ENCODE results near the gene FGB.
A peak's percentile ranks its signal among the peaks of the same experiment; 100 is the strongest.

FGB gene

DNA sequence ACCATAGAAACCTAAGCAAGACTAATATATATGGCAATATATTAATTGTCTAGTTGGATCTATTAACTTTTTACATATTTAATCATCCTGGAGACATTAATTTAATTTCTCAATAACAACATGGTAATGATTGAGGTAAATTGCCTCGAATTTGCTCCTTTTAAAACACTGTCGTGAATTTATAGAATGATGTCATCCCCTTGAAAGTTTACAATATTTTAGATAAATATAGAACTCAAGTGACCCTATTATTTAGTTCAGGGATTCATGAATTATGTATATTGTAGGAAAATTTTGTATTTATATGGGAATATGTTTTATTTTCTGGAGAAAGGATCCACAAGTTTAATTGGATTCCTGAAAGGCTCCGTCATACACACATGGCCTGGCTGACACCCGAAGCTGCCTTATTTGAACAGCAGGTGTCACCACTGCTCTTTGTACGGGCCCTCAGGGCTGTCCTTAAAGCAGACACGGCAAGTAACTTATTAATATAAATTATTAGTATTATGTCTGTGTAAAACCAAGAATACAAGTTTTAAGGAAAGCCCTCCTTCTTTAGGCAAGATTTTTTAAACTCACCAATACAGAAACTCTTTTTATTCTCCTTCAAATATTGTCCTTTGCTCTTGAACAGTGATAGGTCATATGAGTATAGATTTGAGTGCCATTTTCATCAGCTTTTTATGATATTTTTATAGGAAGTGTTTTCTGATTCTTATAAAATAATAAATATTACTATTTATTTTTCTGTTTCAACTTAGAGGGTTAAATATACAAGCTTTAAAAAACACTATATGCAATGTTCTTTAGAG lies 10.7 kb upstream of the FGB start:
- no peak overlapping the region for H3K4me3 ChIP-seq (ENCODE audit: low read length)
- TF ChIP-seq, protein P1, sequence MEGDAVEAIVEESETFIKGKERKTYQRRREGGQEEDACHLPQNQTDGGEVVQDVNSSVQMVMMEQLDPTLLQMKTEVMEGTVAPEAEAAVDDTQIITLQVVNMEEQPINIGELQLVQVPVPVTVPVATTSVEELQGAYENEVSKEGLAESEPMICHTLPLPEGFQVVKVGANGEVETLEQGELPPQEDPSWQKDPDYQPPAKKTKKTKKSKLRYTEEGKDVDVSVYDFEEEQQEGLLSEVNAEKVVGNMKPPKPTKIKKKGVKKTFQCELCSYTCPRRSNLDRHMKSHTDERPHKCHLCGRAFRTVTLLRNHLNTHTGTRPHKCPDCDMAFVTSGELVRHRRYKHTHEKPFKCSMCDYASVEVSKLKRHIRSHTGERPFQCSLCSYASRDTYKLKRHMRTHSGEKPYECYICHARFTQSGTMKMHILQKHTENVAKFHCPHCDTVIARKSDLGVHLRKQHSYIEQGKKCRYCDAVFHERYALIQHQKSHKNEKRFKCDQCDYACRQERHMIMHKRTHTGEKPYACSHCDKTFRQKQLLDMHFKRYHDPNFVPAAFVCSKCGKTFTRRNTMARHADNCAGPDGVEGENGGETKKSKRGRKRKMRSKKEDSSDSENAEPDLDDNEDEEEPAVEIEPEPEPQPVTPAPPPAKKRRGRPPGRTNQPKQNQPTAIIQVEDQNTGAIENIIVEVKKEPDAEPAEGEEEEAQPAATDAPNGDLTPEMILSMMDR (IDR thresholded peaks at IDR 0.05; ENCODE audit: insufficient read depth, low read depth, low read length, missing control alignments), result peak; percentile 86
- peak; percentile 88 for DNase-seq (ENCODE audit: low read depth)

DNA sequence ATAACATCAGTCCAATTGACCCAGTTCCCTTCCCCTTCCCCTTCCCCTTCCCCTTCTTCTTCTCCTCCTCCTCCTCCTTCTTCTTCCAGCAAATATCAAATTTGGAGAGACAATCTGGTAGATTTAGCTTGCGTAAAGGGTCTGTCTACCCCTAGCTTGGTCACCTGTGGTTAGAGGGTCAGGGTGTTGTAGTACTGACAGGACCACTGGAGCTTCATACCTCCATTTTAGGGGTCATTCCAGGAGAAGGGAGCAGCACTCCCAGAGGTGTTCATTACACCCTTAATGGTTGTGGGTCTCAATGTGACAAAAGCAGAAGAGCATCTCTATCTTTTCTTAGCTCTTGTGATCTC lies 3.7 kb upstream of the FGB start:
- H3K4me3 ChIP-seq (ENCODE audit: low read length), result no peak overlapping the region
- DNase-seq (ENCODE audit: low read depth), result no peak
- TF ChIP-seq, protein P1 (IDR thresholded peaks at IDR 0.05; ENCODE audit: insufficient read depth, low read depth, low read length, missing control alignments), result no peak

DNA sequence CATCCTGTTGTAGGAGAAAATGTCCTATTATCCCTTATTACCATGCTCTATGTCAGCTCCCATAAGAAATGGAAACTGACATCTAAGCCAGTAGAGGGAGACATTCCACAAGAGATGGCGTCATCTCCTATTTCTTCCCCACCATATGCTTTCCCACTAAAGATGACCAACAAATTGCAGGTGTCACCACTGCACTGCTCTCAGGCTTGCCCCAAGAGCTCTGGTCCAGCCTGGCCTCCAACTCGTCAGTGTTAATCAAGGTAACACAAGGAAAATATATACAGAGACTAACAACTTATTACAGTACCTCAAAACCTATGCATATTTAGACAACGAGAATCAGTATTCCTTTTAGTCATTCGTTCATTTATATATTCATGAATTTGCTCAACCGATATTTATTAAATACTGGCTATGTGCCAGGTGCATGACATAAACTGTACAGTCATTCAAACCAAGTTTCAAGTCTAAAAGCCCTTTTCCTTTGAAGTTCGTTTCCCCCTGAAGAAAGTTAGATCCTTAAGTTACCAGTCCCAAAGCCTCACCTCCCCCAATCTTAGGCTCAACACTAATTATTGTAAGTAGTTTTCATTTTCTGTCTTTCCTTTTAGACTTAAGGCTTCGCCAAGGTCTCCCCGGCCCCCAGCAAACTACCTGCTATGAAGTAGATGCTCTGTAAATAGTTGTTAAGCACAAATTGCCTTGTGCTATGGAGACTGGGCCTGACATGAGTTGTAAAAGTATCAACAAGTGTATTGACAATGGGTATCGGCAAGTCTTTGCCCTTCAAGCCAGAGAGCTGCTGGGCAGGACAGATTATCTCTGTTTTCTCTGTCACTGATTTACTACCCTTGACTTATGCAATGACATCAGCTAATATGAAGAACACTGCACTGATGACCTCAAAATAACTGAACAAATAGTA lies 3.1 kb upstream of the FGB start:
- H3K4me3 ChIP-seq (ENCODE audit: low read length), result no peak overlapping the region
- DNase-seq (ENCODE audit: low read depth), result peak; percentile 76
- TF ChIP-seq, protein P1 (IDR thresholded peaks at IDR 0.05; ENCODE audit: insufficient read depth, low read depth, low read length, missing control alignments), result peak; percentile 78

DNA sequence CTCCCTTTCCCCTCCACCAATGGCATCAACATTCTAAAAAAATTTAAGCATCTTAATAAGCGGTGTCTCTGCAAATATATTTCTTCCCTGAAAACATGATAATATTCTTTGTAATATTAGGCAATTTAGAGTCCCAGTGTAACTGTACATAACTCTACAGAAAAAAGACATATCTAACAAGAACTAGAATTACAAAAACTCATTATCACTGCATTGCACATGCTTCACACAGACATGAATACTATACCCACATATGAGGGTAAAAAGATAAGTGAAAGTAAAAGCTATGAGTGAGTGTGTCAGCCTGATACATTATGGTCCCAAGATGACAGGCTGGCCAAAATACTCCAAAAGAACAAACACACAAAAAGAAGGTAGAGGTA lies 2.4 kb upstream of the FGB start:
- no peak for DNase-seq (ENCODE audit: low read depth)
- TF ChIP-seq, protein P1 (IDR thresholded peaks at IDR 0.05; ENCODE audit: insufficient read depth, low read depth, low read length, missing control alignments), result no peak
- no peak overlapping the region for H3K4me3 ChIP-seq (ENCODE audit: low read length)

DNA sequence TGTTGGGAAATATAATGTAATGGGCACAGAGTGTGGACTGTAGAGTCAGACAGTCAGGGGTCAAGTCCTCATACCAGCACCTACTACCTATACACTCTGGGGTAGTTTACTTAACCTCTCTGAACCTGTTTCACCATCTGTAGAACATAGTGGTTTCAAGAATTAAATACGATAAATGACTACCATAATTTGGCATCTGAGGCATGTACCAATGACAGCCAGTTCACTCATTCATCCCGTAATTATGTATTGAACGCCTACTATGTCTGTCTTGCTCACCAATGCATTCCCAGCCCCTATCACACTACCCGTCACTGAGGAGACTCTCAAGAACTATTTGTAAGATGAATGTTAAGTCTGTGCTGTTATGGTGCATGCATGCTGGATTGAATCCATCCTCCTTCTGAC lies 2.0 kb upstream of the FGB start:
- DNase-seq (ENCODE audit: low read depth), result peak; percentile 83
- TF ChIP-seq, protein P1 (IDR thresholded peaks at IDR 0.05; ENCODE audit: insufficient read depth, low read depth, low read length, missing control alignments), result no peak
- H3K4me3 ChIP-seq (ENCODE audit: low read length), result no peak overlapping the region

DNA sequence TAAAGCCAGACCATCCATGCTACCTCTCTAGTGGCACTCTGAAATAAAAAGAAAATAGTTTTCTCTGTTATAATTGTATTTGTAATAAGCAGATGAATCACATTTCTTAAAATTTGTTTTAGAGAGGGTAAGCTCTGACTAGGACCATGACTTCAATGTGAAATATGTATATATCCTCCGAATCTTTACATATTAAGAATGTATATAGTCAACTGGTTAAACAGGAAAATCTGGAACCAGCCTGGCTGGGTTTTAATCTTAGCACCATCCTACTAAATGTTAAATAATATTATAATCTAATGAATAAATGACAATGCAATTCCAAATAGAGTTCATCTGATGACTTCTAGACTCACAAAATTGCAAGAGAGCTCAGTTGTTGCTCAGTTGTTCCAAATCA lies 1.5 kb downstream of the FGB start:
- TF ChIP-seq, protein P1 (IDR thresholded peaks at IDR 0.05; ENCODE audit: insufficient read depth, low read depth, low read length, missing control alignments), result no peak
- DNase-seq (ENCODE audit: low read depth), result peak; percentile 76
- no peak overlapping the region for H3K4me3 ChIP-seq (ENCODE audit: low read length)

All from epithelial cell of esophagus (primary cell).